CD4-positive, alpha-beta T cell (primary cell): ENCODE measurements around the gene RAB5A. TPM values are rescaled to one million over a fixed set of nuclear protein-coding genes. Genes with fewer than 3 reads are reported as not detected.
"Not testable (repeated sequence)": the region's sequence is repeated elsewhere in the genome, so short reads cannot be mapped to it uniquely, and the experiment has no call there.

ENCODE experiments used
- ATAC-seq: fragments of 200-7000 bp; cut with Tn5 transposase; one replicate; pipeline ENCODE4 v1.10.0; 2022; ENCODE audit warnings: mild to moderate bottlenecking; ENCODE audit not compliant: poor library complexity
- CTCF ChIA-PET: fragments of 350-600 bp; sonication (Branson Sonifier 250); formaldehyde crosslinking; loops from one replicate; lab custom pipeline; 2021; ENCODE audit warnings: antibody characterized with exemption, inconsistent platforms; lab: Charles Lee
- POLR2A ChIA-PET: fragments of 350-600 bp; sonication (Branson Sonifier 250); formaldehyde crosslinking; loops from one replicate; lab custom pipeline; 2021; ENCODE audit warnings: antibody characterized with exemption, inconsistent platforms; lab: Charles Lee
- DNase-seq, 14 experiments: peaks; one replicate each; pipeline ENCODE4 v3.0.0-alpha.2; 2013 to 2020; ENCODE audit warnings: mixed read lengths in 2 of 14
- H3K27ac ChIP-seq, 2 donors: one replicate each; pipeline versions ENCODE4 v1.5.1 to v1.7.0; 2013; ENCODE audit warnings: low read length in 2 of 2, low read depth in 1 of 2, mild to moderate bottlenecking in 1 of 2
- H3K27me3 ChIP-seq, 2 experiments: 1 replicate in 1 of 2; 2 replicates in 1 of 2; pipeline versions ENCODE4 v1.6.1 to v1.7.0; 2013; ENCODE audit warnings: low read length in 2 of 2, control low read depth in 1 of 2, mild to moderate bottlenecking in 1 of 2, moderate library complexity in 1 of 2; ENCODE audit not compliant: insufficient read depth in 2 of 2, control insufficient read depth in 1 of 2
- H3K36me3 ChIP-seq: one replicate; pipeline ENCODE4 v1.6.1; 2013; ENCODE audit warnings: low read length, control low read depth; ENCODE audit not compliant: insufficient read depth
- H3K4me1 ChIP-seq: one replicate; pipeline ENCODE4 v1.6.1; 2013; ENCODE audit warnings: low read length, control low read depth; ENCODE audit not compliant: insufficient read depth
- H3K4me3 ChIP-seq: one replicate; pipeline ENCODE4 v1.5.1; 2013; ENCODE audit warnings: mild to moderate bottlenecking, low read length, moderate library complexity
- H3K9me3 ChIP-seq, 2 experiments: 1 replicate in 1 of 2; 2 replicates in 1 of 2; pipeline versions ENCODE4 v1.6.1 to v1.7.0; 2013; ENCODE audit warnings: low read length in 2 of 2, mild to moderate bottlenecking in 2 of 2, control low read depth in 1 of 2, moderate library complexity in 1 of 2; ENCODE audit not compliant: control insufficient read depth in 1 of 2, insufficient read depth in 1 of 2
- H3K27ac Mint-ChIP-seq: one replicate; pipeline ENCODE4 v1.8.0; 2020; ENCODE audit warnings: mixed read lengths
- H3K27me3 Mint-ChIP-seq: one replicate; pipeline ENCODE4 v1.8.0; 2021; ENCODE audit warnings: mixed read lengths
- H3K36me3 Mint-ChIP-seq: one replicate; pipeline ENCODE4 v1.8.0; 2021; ENCODE audit warnings: low read depth, mixed read lengths
- H3K4me1 Mint-ChIP-seq: one replicate; pipeline ENCODE4 v1.8.0; 2021; ENCODE audit warnings: low read depth, mixed read lengths
- H3K4me3 Mint-ChIP-seq: one replicate; pipeline ENCODE4 v1.8.0; 2020; ENCODE audit warnings: mild to moderate bottlenecking, mixed read lengths
- H3K9me3 Mint-ChIP-seq: one replicate; pipeline ENCODE4 v1.8.0; 2020; ENCODE audit warnings: mixed read lengths
- intact Hi-C, 2 experiments: fragments of 100-400 bp; cut with DNase I in 1 of 2; cut with micrococcal nuclease in 1 of 2; formaldehyde crosslinking; loops; one replicate each; pipeline versions ENCODE4 v1.15.1 to v1.9.0; 2023 to 2025; cut with DNase I, micrococcal nuclease
- polyA plus RNA-seq, 2 donors: library from polyadenylated mRNA; unstranded; fragments of 120-200 nt; gene quantifications; one replicate each; pipeline ENCODE4 v1.2.1, GENCODE V29; 2013
- total RNA-seq, 174 experiments: library from RNA in 2 of 174; stranded (reverse) in 2 of 174; gene quantifications; one replicate each; pipeline ENCODE4 v1.2.3 and lab custom pipeline; 2021 to 2026
- TF ChIP-seq, protein P1 (sequence below): fragments of 200-600 bp; IDR thresholded peaks from one replicate; pipeline ENCODE4 v1.8.0; 2022; ENCODE audit warnings: antibody characterized with exemption, mild to moderate bottlenecking

RAB5A gene, protein sequence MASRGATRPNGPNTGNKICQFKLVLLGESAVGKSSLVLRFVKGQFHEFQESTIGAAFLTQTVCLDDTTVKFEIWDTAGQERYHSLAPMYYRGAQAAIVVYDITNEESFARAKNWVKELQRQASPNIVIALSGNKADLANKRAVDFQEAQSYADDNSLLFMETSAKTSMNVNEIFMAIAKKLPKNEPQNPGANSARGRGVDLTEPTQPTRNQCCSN
- total RNA-seq (100 to 1,000 TPM; 120 to 125 TPM), total RNA-seq (lab: John Stamatoyannopoulos, UW) (48.8 to 110 (median 75.4) reads per million in 172 experiments)
- 40.8 TPM for polyA plus RNA-seq (2013, experiment 1 of 2)
- polyA plus RNA-seq (2013, experiment 2 of 2) = 55.8 TPM

DNA sequence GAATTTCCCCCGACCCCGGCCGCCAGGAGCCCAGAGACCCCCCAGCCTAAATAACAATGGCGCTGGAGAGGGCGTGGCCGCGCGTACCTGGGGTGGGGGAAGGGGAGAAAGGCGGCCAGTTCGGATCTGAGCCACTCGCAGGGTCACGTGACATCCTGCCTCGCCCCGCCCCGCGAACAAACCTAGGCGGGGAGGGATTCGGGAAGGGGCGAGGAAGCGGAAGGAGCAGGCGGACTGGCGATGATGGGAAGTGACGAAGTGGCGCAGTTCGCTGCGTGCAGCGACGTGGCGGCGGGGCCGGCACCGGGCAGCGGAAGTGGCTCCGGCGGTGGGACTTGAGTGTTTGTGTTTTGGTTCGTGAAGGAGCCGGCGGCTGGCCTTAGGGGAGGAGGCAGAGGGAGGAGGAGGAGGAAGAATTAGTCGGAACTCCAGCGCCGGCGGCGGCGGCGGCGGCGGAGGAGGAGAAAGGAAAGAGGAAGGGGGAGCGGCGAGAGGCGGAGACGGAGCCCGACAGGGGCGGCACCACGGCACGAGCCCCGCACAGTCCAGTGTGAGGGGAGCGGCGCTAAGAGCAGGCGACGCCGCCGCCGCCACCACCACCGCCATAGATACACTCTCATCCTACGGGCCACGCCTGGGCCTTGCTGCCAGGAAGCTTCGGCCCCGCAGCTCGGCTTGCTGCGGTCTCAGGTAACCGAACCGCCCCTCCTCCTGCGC is at the start of gene RAB5A:
Gene RAB5A (plus strand): TSS at position 266 of the 717 bp plus-strand sequence. CDS start 3,802 bp downstream, outside the sequence.
- H3K27me3 ChIP-seq = no peaks in the 10 kb centered on the region
- Mint-ChIP-seq H3K4me1 (peaks cover 60% of the 10 kb centered on the region), H3K4me3 (peak within 1 kb of the TSS; percentile 100), H3K27ac (peak within 1 kb of the TSS; percentile 97), H3K27me3 (no peaks in the 10 kb centered on the region), H3K9me3 (no peaks in the 10 kb centered on the region), H3K36me3 (peaks cover 39% of the 10 kb centered on the region)
- peaks cover 14% of the 10 kb centered on the region for H3K36me3 ChIP-seq
- CTCF ChIA-PET = no interaction called here
- peaks cover 34% of the 10 kb centered on the region for H3K4me1 ChIP-seq
- intact Hi-C loops = loop anchor here (1.0 to 10.0 kb wide), 5 partner anchors 94 to 802 kb away; partner anchors contain the start of genes SGO1 (in 2 of the 2), KAT2B (in 1 of the 2) and KCNH8 (in 1 of the 2)
- peak within 1 kb of the TSS; percentile 94 to 98 for H3K27ac ChIP-seq
- POLR2A ChIA-PET = interaction anchor here (0.5 to 3.5 kb wide), 7 partner anchors 11 to 239 kb away, joined by 3 to 48 read pairs (median 5); partner anchors contain the start of genes KAT2B and SGO1
- TF ChIP-seq, protein P1, sequence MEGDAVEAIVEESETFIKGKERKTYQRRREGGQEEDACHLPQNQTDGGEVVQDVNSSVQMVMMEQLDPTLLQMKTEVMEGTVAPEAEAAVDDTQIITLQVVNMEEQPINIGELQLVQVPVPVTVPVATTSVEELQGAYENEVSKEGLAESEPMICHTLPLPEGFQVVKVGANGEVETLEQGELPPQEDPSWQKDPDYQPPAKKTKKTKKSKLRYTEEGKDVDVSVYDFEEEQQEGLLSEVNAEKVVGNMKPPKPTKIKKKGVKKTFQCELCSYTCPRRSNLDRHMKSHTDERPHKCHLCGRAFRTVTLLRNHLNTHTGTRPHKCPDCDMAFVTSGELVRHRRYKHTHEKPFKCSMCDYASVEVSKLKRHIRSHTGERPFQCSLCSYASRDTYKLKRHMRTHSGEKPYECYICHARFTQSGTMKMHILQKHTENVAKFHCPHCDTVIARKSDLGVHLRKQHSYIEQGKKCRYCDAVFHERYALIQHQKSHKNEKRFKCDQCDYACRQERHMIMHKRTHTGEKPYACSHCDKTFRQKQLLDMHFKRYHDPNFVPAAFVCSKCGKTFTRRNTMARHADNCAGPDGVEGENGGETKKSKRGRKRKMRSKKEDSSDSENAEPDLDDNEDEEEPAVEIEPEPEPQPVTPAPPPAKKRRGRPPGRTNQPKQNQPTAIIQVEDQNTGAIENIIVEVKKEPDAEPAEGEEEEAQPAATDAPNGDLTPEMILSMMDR = no peak
- H3K9me3 ChIP-seq = no peaks in the 10 kb centered on the region
- DNase-seq = peak; percentile 91 to 99 (median 96)
- peak; percentile 74 for ATAC-seq
- H3K4me3 ChIP-seq = peak within 1 kb of the TSS; percentile 97

DNA sequence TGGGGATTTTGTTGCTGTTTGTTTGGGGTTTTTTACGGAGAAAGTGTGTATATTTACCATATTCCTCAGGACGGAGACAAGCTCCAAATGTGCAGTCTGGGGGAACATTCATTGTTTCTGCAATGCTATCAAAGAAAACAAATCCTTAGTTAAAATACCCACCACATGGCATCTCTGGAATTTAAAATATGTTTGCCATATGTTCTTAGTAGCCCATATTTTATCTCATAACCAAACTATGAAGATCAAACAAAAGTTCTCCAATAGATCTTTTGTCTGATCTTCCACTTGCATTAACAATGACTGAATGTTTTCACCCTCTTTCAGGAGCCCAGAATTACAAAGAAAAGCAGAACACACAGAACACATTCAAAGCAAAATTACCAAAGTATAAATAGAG is 48.2 kb upstream of the RAB5A start:
- Histone ChIP-seq H3K4me3 (no peak overlapping the region), H3K4me1 (no peaks in the 10 kb centered on the region), H3K27ac (no peak overlapping the region), H3K27me3 (no peaks in the 10 kb centered on the region), H3K9me3 (no peaks in the 10 kb centered on the region), H3K36me3 (no peaks in the 10 kb centered on the region)
- Mint-ChIP-seq H3K36me3 (no peaks in the 10 kb centered on the region), H3K4me3 (no peak overlapping the region), H3K4me1 (no peaks in the 10 kb centered on the region), H3K27me3 (no peaks in the 10 kb centered on the region), H3K27ac (no peak overlapping the region), H3K9me3 (no peaks in the 10 kb centered on the region)
- ATAC-seq (no peak), DNase-seq (no peak)
- ChIA-PET POLR2A (no interaction called here), CTCF (interaction anchor here (0.8 to 1.1 kb wide), 2 partner anchors 9 to 11 kb away, joined by 3 read pairs; no protein-coding TSS in a partner anchor)
- intact Hi-C loops = no loop called here
- TF ChIP-seq, protein P1 = no peak

DNA sequence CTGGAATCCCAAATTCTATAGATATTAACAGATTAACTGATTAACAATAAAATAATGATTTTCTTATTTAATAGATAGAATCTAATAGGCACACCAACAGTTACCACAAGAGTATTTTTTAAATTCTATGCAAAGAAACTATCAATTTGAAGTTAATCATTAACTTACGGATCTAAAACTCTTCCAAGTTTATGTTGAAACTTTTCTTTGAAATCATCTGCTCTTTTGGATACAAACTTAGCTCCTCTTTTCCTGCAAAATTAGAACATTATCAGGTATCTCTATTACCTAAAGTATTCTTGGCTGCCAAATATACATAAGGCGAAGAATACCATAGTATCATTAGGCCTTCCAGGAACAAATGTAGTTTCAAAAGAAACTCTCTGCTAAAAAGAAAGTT is 47.6 kb upstream of the RAB5A start:
- ChIA-PET POLR2A (no interaction called here), CTCF (interaction anchor here (1.1 kb wide), 1 partner anchor 10 kb away, joined by 3 read pairs; no protein-coding TSS in a partner anchor)
- Mint-ChIP-seq H3K4me1 (no peaks in the 10 kb centered on the region), H3K4me3 (no peak overlapping the region), H3K36me3 (no peaks in the 10 kb centered on the region), H3K27ac (no peak overlapping the region), H3K9me3 (no peaks in the 10 kb centered on the region), H3K27me3 (no peaks in the 10 kb centered on the region)
- TF ChIP-seq, protein P1 = no peak
- Histone ChIP-seq H3K4me3 (no peak overlapping the region), H3K36me3 (no peaks in the 10 kb centered on the region), H3K9me3 (no peaks in the 10 kb centered on the region), H3K4me1 (no peaks in the 10 kb centered on the region), H3K27ac (no peak overlapping the region), H3K27me3 (no peaks in the 10 kb centered on the region)
- ATAC-seq (no peak), DNase-seq (no peak)
- intact Hi-C loops = no loop called here

DNA sequence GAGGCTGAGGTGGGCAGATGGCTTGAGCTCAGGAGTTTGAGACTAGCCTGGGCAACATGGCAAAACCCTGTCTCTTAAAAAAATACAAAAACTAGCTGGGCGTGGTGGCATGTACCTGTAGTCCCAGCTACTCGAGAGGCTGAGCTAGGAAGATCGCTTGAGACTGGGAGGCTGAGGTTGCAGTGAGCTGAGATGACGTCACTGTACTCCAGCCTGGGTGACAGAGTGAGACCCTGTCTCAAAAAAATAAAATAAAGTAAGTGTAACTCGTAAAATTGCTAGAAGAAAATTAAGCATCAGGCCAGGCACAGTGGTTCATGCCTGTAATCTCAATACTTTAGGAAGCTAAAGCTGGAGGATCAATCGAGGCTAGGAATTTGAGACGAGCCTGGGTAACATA is 47.1 kb upstream of the RAB5A start:
- CTCF ChIA-PET, H3K4me1 Mint-ChIP-seq, ATAC-seq, H3K36me3 Mint-ChIP-seq, H3K36me3 ChIP-seq, H3K27ac Mint-ChIP-seq, H3K4me3 ChIP-seq, H3K27ac ChIP-seq, H3K9me3 Mint-ChIP-seq, H3K4me1 ChIP-seq, H3K27me3 Mint-ChIP-seq, H3K9me3 ChIP-seq, intact Hi-C loops, H3K27me3 ChIP-seq, H3K4me3 Mint-ChIP-seq, POLR2A ChIA-PET, DNase-seq: not testable (repeated sequence)
